HG02642 (cell line): ENCODE data around the gene GPR4.
"Not testable (repeated sequence)": the region's sequence is repeated elsewhere in the genome, so short reads cannot be mapped to it uniquely, and the experiment has no call there.

Experiments used
- ATAC-seq: cut with Tn5 transposase; IDR thresholded peaks from one replicate; pipeline ENCODE4 v1.9.1; 2021; ENCODE audit warnings: mild to moderate bottlenecking; ENCODE audit not compliant: unreplicated experiment, poor library complexity

The GPR4 gene

DNA sequence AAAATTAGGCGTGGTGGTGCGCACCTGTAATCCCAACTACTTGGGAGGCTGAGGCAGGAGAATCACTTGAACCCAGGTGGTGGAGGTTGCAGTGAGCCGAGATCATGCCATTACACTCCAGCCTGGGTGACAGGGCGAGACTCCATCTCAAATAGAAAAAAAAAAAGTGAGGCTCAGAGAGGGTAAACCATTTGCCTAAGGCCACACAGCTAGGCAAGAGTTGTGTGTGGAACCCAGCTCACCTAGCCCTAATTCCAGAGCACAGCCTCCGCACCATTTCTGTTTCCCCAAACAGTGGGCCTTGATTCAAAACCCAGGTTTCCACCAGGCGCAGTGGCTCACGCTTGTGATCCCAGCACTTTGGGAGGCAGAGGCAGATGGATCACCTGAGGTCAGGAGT lies 26.2 kb upstream of the GPR4 start:
- not testable (repeated sequence) for ATAC-seq

DNA sequence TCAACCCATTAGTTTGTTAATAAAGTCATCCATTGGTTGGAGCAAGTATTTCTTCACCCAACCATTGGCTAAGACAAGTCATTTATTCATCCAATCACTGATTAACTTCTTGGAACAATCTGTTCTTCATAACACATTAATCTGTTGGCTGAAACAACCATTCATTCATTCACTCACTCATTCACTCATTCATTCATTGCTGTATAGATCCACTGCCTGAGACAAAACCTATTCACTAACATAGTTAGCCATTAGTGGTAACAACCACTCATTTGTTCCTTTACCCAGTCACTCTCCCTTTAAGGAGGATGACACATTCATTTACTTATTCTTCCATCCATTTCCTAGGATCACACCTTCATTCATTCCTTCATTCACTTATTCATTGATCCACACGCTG lies 22.0 kb upstream of the GPR4 start:
- no peak for ATAC-seq

DNA sequence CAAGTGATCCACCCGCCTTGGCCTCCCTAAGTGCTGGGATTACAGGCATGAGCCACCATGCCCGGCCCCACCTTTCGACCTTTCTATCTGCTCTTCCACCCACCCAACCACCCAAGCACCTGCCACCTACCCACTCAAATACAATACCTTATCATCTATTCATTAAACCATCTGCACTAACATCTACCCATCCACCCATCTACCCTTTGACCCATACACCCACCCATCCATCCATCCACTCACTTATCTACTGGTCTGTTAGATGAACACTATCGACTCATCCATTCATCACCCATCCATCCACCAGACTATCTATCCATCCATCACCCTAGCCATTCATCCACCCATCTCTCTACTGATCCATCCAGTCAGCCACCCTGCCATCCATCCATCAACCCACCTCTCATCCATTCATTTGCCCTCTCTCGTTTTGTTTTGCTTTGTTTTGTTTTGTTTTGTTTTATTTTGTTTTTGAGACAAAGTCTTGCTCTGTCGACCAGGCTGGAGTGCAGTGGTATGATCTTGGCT lies 20.0 kb upstream of the GPR4 start:
- ATAC-seq: no peak

DNA sequence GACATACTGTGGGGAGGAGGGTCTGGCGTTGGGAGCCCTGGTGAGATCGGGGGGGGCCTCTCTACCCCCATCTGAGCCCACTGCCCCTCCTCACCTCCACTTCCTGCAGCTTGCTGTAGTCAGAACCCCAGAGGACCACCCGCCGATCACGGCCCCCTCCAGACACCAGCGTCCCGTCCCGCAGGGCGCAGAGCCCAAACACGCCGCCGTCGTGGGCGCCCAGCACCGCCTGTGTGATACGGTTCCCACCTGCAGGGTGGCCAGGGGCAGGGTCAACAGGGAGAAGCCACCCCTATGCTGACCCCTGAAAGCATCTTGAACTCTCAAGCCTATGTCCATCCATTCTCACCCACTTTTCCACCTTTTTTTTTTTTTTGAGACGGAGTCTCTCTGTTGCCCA lies 19.4 kb upstream of the GPR4 start:
- no peak for ATAC-seq

DNA sequence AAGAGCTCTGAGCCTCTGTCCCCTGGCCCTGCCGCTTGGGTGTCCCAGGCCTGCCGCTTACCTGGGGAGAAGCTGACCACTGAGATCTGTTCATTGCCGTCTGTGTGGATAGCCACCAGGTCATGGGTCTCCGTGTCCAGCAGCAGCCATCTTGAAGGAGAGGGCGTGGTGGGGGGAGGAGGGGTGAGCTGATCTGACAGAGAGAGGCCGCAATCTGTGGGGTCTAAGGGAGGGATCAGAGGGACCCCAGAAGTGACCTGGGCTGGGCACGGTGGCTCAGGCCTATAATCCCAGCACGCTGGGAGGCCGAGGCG lies 14.6 kb upstream of the GPR4 start:
- no peak for ATAC-seq

DNA sequence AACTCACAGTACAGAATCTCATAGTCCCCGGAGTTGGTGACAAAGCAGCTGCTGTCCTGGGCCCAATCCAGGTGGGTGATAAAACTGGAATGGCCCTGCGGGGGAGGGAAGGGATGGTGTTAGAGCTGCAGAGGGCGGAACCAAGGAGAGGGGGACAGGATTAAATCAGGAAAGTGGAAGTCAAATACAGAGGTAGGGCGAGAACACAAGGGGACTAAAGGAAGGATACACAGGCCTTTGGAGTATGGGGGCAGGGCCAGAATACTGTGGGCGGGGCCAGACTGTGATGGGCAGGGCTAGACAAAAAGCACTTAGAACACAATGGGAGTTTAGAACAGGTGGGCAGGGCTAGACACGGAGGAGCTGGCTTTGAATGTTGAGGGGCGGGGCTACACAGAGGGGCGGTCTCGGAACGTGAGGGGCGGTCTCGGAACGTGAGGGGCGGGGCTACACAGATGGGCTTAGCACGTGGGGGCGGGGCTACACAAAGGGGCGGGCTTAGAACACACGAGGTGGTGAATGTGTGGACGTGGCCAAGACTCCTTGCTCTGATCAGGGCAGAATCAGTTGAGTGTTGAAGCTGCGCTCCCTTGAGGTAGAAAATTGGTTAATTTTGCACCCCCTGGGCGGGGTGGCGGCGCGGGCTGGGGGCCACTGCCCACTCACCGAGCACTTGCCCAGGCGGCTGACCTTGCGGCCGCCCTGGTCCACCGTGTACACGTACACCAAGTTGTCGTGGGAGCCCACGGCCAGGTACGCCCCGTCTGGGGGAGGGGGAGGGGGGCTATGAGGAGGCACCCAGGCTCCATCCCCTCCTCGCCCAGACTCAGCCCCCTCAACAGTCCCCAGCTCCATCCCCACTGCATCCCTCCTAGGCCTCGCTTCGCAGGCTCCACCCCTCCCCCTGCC lies 14.0 kb upstream of the GPR4 start:
- ATAC-seq: no peak

DNA sequence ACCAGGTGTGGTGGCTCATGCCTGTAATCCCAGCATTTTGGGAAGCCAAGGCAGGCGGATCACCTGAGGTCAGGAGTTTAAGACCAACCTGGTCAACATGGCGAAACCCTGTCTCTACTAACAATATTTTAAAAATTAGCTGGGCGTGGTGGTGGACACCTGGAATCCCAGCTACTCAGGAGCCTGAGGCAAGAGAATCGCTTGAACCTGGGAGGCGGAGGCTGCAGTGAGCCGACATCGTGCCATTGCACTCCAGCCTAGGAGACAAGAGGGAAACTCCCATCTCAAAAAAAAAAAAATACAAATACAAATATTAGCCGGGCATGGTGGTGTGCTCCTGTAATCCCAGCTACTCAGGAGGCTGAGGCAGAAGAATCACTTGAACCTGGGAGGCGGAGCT lies 13.0 kb upstream of the GPR4 start:
- ATAC-seq: not testable (repeated sequence)

DNA sequence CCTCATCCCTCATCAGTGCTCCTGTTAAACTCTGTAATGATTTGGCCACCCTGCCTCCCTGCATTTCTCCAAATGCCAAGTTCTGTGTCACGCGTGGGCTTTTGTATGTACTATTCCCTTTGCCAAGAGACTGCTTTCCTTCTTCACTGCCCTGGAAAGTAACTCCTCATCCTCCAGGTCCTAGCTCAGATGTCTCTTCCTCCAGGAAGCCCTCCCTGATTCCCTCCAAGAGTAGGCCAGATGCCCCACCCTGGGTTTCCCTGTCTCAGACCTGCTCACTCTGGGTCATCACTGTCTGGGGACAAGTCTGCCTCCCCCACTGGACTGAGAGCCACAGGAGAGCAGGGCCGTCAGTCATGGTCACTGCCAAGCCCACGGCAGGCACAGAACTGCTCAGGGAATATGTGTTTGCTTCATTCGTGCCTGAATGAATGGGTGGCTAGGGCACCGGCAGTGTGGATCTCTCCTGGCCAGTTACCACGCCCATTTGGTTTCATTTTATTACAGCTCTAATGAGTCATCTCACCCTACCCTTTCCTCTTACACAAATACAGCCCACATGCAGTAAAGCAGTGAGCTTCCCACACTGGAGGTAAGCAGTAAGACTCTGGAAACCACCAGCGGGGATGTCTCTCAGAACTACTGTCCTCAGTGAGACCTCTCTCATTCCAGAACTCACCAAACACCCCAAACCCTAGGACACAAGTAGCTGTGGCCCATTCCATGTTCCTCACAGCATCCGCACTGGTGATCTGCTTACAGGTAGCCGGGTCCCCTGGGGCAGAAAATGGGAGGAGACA lies 12.1 kb upstream of the GPR4 start:
- ATAC-seq: peak; percentile 53

DNA sequence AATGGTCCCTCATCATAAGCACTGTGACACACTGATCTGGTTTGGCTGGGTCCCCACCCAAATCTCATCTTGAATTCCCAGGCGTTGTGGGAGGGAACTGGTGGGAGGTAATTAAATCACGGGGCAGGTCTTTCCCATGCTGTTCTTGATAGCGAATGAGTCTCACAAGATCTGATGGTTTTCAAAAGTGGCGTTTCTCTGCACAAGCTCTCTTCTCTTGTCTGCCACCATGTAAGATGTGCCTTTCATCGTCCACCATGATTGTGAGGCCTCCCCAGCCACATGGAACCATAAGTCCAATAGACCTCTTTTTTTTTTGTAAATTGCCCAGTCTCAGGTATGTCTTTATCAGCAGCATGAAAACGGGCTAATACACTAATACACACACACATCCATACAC lies 6.9 kb upstream of the GPR4 start:
- no peak for ATAC-seq

DNA sequence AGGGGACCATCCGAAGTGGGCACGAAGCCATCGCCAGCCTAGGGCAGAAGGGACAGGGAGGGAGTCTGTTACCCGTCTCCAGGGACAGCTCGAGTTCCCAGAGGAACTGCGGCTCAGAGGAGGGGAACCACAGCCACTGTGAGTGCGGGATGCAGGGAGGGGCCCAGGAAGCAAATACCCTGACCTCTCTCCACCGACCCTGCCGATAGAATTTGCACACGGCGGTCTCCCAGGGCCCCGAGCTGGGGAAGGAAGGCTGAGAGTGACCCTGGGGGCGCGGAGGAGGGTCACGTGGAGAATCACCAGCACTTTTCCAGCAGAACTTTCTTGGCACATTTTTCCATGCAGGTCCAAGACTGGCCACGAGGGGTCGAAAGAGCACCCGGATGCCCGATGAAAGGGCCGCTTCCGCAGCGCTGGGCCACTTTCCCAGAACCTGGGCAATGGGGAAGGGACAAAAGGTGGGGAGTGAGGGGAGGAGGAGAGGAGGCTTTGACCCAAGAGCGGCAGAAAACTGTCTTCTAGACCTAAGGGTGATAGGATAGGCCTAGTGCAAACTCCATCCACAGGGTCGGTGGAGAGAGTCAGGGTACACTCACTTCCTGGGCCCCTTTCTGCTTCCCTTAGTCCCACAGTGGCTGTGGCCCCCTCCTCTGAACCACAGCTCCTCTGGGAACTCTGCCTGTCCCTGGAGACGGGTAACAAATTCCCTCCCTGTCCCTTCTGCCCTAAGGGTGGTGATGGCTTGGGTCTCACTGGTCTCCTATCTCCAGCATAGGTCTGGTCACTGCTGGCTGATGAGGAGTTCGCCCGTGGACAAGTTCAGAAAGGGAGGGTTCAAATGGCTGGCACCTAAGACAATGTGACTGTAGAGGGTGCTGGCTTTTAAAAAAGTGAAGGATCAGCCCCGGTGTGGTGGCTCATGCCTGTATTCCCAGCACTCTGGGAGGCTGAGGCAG lies 5.3 kb upstream of the GPR4 start:
- ATAC-seq: no peak

DNA sequence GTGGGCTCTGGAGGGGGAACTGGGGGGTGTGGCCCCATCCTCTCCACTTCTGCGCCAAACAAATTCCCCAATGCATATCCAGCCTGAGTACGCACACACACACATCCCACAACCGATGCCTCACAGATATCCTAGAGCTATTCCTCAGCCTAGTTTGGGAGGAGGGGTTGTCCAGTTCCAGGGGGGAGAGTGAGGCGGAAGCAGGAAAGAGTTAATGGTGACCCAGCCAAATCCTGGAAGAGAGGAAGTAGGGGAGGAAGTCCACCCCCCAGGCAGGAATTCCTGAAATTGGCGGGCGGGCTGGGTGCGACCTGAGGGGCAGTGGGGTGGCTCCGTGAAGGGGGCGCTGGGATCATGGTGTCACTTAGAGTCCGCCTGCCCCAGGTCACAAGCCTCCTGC lies 897 bp downstream of the GPR4 start:
- no peak for ATAC-seq

DNA sequence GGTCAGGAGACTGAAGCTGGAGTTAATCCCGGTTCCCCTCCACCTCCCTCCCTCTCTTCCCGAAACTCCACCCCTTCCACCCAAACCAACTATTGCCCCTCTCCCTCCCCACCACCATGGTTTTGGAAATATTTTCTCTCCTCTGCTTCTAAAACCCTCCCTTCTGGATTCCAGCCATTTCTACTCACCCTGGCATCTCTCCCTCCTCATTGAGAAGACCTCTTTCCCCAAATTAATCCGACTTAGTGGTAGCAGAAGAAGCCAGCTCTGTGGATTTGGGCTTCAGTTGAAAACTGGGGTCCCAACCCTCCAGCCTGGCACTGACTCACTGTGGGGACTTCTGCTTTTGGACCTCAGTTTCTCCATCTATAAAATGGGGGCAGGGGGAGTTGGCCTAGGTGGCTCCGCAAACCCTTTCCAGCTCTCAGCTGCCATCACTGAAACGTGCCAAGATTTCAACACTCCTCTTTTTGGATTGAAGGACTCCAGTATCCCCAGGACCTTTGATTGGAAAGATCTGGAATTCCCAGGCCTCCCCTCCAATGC lies 1.6 kb downstream of the GPR4 start:
- no peak for ATAC-seq

DNA sequence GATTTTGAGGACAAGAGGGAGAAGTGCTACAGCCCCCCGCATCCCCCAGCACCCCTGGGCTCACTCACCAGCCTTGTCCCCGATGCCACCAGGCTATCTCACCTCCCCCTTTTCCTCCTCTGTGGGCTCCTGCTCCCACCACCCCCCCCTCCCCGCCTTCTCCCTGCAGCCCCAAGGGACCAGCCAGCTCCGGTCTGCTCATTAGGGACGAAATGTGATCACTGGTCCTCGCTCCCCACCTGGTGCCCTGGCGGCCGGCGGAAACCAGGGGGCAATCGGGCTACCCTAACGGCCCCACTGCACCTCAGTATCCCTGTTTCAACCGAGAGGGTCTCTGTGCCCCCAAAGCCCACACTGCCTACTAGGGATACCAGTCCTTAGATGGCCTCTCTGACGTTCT lies 2.7 kb downstream of the GPR4 start:
- no peak for ATAC-seq

DNA sequence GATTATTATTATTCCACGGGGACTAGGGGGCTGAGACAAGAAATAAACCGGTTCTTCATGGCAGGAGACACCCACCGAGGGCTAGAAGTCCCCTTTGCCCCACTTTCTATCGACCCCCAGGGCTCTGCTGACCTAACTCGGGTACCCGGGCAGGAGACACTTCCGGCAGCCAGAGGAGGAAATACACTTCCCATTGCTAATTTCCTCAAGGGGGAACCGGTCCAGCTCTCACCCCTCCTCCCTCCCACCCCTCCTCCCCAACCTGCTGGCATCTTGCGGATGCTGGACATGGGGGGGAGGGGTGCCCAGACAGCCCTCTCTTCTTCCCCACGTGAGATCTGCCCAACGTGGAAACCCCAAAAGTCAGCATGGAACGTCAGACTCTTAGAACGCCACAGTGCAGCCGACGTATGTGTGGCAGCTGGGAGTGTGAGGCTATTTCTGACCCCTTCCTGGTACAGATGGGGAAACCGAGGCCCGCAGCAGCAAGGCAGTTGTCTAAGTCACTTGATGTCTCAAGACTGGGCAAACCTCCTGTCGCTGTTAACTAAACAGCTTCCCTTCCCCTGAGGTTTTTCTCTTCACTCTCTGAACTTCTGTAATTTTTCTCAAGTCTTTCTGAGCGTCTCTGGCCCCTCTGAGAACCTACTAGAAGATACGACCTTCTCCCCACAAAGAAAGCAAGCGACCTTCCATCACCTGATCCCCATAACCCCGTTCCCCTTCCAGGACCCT lies 3.6 kb downstream of the GPR4 start:
- ATAC-seq: no peak

DNA sequence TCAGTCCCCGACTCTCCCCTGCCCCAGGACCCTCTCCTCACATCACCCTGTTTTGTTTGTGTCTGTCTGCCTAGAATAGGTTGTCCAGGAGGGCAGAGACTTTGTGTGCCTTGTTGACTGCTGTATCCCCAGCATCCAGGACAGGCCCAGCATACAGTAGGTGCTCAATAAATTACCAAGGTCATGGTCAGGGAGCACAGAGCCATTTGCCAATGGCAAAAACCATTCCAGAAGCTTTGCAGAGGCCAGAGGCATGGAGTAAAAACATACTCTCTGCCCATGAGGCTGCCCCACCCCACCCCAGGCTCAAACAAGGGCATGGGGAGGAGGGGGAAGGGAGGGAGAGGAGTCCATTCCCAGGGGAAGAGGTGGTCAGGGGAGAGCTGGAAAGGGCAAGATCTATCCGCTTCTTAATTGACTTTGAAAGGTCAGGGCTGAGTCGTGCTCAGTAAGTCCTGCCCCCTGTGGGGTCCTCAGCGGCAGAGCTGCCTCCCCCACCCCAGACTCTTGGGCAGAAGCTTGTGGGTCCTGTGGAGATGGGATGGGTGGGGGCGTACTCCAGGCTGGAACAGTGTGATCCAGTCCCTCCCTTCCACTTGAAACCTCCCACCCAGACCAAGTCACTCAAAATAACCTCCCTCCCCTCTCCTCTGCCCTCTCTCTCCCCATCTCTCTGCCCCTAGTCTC lies 4.4 kb downstream of the GPR4 start:
- ATAC-seq: no peak

DNA sequence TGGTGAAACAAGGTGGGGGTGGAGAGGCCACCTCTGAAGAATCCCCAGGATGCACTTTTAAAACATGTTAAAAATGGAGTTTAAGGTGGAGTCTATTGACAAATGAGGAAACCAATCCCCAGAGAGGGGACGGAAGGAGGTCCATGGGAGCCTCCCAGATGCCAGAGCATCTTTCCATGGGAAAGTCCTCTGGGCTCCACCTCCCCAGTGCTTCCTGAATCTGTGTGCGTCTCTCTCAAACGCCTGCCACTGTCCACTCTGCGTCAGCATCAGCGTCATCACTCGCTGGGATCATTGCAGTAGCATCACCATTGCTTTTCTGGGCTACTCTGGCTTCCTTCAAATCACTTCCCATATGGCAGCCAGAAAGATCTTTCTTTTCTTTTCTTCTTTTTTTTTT lies 6.2 kb downstream of the GPR4 start:
- no peak for ATAC-seq

DNA sequence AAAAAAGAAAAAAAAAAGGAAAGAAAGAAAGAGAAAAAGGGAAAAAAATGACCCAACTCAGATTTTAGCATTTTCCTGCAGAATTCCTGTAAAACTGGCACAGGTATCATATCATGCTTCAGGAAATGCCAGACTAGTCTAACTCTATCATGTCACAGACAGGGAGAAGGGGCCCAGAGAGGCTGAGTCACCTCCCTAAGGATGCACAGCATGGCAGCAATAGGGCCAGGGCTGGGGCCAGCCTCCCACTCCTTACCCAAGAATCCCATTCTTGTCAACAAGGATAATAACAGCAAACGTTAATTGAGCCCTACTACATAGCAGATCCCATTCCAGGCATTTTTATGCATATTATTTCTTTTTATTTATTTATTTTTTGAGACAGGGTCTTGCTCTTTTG lies 8.5 kb downstream of the GPR4 start:
- ATAC-seq: no peak

DNA sequence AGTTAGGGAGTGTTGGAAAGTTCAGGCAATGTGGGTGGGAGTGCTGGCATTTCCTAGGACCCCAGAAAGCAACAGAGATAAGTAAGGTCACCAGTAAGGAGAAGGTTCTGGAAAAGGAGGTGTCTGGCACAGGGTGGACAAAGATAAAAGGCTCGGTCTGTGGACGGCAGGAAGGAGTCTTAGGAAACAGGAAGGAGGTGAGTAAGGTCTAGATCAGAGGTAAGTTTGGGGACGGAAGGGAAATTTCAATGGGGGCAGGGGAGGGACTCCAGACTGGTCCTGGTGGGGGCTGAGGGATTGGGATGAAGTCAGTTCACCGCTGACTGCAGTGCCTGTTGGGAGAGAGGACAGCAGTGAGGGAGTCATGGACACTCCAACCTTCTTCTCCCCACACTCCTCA lies 9.6 kb downstream of the GPR4 start:
- no peak for ATAC-seq

DNA sequence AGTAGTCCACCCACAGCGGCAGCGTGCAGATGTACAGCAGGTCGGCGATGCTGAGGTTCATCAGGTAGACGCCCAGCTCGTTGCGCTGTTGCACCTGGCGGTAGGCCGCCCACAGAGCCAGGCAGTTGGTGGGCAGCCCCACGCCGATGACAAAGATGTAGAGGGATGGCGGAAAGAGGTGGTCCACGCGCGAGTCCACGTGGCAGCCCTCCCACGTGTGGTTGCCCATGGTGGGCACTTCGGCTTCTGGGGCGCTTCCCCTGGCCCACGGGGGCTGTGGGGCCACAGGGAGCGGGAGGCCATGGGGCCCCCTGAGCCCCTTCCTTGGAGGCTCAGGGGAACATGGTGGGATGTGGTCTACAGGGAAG lies 10.4 kb downstream of the GPR4 start:
- ATAC-seq: no peak
